HL-60 (cell line): ENCODE results near the gene OSBPL6.

Source experiments
- DNase-seq, 2 experiments: peaks; one replicate each; pipeline ENCODE4 v3.0.0-alpha.2; 2010 to 2020; ENCODE audit warnings: low read depth in 1 of 2, low spot score in 1 of 2
- H3K27ac ChIP-seq: fragments of 250-450 bp; sonication (Bioruptor Pico); replicated peaks from 2 replicates; pipeline ENCODE4 v1.5.1; 2020; ENCODE audit warnings: mild to moderate bottlenecking, moderate library complexity
- H3K27me3 ChIP-seq: fragments of 250-450 bp; sonication (Bioruptor Pico); 2 replicates; pipeline ENCODE4 v1.5.1; 2021; ENCODE audit warnings: mild to moderate bottlenecking, moderate library complexity; ENCODE audit not compliant: insufficient read depth, poor library complexity, severe bottlenecking
- H3K4me3 ChIP-seq: replicated peaks from 2 replicates; pipeline ENCODE4 v1.5.1; 2011; ENCODE audit warnings: mild to moderate bottlenecking, control low read depth, low read length; ENCODE audit not compliant: insufficient read depth
- GABPA ChIP-seq: IDR thresholded peaks from 2 replicates; pipeline ENCODE4 v1.6.1; 2012; ENCODE audit warnings: low read depth
- POLR2AphosphoS5 ChIP-seq: IDR thresholded peaks from 2 replicates; pipeline ENCODE4 v1.6.1; 2012; ENCODE audit warnings: low read depth
- SPI1 ChIP-seq: IDR thresholded peaks from 2 replicates; pipeline ENCODE4 v1.6.1; 2012; ENCODE audit warnings: low read depth, mild to moderate bottlenecking, borderline replicate concordance
- TF ChIP-seq, protein P1 (sequence below): IDR thresholded peaks from one replicate; pipeline ENCODE4 v1.5.1; 2011; ENCODE audit warnings: low read length, control low read depth, inconsistent platforms; ENCODE audit not compliant: insufficient read depth
- TF ChIP-seq, protein P2 (sequence below): IDR thresholded peaks from 2 replicates; pipeline ENCODE4 v1.6.1; 2012; ENCODE audit warnings: low read depth; ENCODE audit not compliant: insufficient replicate concordance

The OSBPL6 gene

DNA sequence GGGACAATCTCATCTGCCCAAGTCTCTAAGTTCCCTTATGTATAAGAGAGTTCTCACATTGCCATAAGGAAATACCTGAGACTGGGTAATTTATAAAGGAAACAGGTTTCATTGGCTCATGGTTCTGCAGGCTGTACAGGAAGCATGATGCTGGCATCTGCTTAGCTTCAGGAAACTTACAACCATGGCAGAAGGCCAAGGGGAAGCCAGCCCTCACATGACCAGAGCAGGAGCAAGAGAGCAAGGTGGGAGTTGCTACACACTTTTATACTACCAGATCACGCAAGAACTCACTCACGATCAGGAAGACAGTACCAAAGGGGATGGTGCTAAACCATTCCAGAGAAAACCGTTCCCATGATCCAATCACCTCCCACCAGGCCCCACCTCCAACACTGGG lies 182.7 kb downstream of the OSBPL6 start:
- DNase-seq = no peak
- H3K4me3 ChIP-seq = no peak overlapping the region
- no peak for TF ChIP-seq POLR2AphosphoS5
- no peak for TF ChIP-seq GABPA
- TF ChIP-seq, protein P1, sequence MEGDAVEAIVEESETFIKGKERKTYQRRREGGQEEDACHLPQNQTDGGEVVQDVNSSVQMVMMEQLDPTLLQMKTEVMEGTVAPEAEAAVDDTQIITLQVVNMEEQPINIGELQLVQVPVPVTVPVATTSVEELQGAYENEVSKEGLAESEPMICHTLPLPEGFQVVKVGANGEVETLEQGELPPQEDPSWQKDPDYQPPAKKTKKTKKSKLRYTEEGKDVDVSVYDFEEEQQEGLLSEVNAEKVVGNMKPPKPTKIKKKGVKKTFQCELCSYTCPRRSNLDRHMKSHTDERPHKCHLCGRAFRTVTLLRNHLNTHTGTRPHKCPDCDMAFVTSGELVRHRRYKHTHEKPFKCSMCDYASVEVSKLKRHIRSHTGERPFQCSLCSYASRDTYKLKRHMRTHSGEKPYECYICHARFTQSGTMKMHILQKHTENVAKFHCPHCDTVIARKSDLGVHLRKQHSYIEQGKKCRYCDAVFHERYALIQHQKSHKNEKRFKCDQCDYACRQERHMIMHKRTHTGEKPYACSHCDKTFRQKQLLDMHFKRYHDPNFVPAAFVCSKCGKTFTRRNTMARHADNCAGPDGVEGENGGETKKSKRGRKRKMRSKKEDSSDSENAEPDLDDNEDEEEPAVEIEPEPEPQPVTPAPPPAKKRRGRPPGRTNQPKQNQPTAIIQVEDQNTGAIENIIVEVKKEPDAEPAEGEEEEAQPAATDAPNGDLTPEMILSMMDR = no peak
- TF ChIP-seq SPI1 = no peak
- no peak overlapping the region for H3K27ac ChIP-seq
- H3K27me3 ChIP-seq = no peaks in the 10 kb centered on the region

DNA sequence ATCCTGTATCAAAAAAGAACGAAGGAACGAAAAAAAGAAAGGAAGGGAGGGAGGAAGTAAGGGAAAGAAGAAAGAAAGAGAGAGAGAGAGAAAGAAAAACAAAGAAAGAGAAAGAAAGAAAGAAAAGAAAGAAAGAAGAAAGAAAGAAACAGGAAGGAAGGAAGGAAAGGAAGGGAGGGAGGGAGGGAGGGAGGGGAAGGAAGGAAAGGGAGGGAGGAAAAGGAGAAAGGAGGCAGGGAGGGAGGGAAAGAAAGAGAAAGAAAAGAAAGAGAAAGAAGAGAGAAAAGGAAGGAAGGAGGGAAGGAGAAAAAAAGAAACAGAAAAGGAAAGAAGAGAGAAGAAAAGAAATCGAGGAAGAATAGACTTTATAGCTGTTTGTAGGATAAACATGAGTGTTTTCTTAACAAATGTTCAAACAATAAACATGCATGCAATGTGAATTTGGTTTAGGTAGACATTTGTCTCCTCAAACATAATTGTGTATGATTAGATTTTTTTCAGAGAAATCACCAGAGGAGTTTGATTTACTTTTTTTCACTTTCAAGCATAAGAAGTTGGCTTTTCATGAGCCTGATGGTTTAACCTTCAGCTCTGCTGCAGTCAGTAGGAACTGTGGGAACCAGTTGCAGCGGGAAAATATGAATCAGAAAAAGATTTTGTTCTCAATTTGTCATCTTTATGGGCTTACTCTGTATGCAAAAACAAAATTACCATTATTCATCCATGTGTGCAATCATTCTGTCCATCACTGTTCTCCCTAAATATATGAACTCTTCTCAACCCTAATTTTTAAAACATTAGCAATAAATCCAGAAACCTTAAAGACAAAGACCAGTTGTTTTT lies 185.1 kb downstream of the OSBPL6 start:
- H3K27ac ChIP-seq = no peak overlapping the region
- H3K4me3 ChIP-seq = no peak overlapping the region
- TF ChIP-seq, protein P1 = no peak
- H3K27me3 ChIP-seq = no peaks in the 10 kb centered on the region
- no peak for DNase-seq

DNA sequence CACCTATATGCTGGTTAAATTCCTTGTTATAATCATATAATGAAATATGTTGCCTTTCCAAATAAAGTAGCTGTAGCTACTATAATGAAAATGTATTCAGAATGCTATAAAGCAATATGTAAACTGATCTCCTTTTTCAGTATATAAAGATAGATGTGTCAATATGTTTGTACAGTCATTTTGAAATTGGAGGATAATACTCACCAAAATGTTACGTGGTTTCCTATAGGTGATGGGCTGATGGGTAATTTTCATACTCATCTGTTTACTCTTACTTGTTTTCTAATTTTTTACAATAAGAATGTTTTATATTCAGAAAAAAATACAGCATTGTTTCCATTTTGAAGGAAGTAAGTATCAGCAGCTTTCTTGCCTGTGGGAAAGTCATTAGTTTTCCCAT lies 186.5 kb downstream of the OSBPL6 start:
- DNase-seq = no peak
- no peak overlapping the region for H3K27ac ChIP-seq
- no peak overlapping the region for H3K4me3 ChIP-seq
- H3K27me3 ChIP-seq = no peaks in the 10 kb centered on the region
- TF ChIP-seq POLR2AphosphoS5 = no peak
- TF ChIP-seq, protein P1 = no peak

DNA sequence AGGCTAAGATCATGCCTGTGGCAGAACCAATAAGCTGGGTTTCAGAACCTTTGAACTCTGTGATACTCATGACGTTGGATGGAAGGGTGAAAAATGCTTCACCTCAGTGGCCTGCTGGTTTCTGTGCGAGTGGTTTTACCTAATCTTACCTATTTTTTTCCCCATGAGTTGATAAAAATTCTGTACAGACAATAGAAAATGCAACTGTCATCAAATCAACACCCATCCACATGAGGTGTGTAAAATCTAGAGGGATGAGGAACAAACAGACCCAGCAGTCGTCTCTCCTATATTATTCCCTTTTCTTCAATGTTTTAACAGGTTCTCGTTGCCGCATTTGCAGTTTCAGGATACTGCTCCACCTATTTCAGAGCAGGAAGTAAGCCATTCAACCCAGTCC lies 189.4 kb downstream of the OSBPL6 start:
- no peaks in the 10 kb centered on the region for H3K27me3 ChIP-seq
- no peak overlapping the region for H3K27ac ChIP-seq
- H3K4me3 ChIP-seq = no peak overlapping the region
- TF ChIP-seq, protein P2, sequence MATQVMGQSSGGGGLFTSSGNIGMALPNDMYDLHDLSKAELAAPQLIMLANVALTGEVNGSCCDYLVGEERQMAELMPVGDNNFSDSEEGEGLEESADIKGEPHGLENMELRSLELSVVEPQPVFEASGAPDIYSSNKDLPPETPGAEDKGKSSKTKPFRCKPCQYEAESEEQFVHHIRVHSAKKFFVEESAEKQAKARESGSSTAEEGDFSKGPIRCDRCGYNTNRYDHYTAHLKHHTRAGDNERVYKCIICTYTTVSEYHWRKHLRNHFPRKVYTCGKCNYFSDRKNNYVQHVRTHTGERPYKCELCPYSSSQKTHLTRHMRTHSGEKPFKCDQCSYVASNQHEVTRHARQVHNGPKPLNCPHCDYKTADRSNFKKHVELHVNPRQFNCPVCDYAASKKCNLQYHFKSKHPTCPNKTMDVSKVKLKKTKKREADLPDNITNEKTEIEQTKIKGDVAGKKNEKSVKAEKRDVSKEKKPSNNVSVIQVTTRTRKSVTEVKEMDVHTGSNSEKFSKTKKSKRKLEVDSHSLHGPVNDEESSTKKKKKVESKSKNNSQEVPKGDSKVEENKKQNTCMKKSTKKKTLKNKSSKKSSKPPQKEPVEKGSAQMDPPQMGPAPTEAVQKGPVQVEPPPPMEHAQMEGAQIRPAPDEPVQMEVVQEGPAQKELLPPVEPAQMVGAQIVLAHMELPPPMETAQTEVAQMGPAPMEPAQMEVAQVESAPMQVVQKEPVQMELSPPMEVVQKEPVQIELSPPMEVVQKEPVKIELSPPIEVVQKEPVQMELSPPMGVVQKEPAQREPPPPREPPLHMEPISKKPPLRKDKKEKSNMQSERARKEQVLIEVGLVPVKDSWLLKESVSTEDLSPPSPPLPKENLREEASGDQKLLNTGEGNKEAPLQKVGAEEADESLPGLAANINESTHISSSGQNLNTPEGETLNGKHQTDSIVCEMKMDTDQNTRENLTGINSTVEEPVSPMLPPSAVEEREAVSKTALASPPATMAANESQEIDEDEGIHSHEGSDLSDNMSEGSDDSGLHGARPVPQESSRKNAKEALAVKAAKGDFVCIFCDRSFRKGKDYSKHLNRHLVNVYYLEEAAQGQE = no peak
- no peak for TF ChIP-seq SPI1
- TF ChIP-seq, protein P1 = no peak
- TF ChIP-seq POLR2AphosphoS5 = no peak
- TF ChIP-seq GABPA = no peak
- DNase-seq = no peak
